GM12878 (cell line): ENCODE measurements around the gene WDFY1. TPM values are rescaled to one million over a fixed set of nuclear protein-coding genes. Genes with fewer than 3 reads are reported as not detected.

Experiments
- ATAC-seq: fragments of 200-7000 bp; cut with Tn5 transposase; 3 replicates; pipeline ENCODE4 v1.9.1; 2020; ENCODE audit warnings: mild to moderate bottlenecking, moderate library complexity
- BruUV-seq: library from RNA; stranded (reverse); fragments of 400-500 nt; replicated peaks from 2 replicates; lab custom pipeline; 2021; lab: Mats Ljungman, UMichigan
- CTCF ChIA-PET: fragments of 300-600 bp; sonication (Branson Sonifier 250); formaldehyde crosslinking; extraction: SDS; loops from one replicate; lab custom pipeline; 2021; ENCODE audit warnings: inconsistent platforms; lab: Yijun Ruan, JAX
- POLR2A ChIA-PET: fragments of 350-600 bp; formaldehyde crosslinking; extraction: SDS; loops from one replicate; lab custom pipeline; 2021; ENCODE audit warnings: inconsistent platforms; lab: Charles Lee
- RAD21 ChIA-PET: fragments of 300-600 bp; sonication (Branson Sonifier 250); formaldehyde crosslinking; loops from one replicate; lab custom pipeline; 2023; ENCODE audit warnings: antibody characterized with exemption; ENCODE audit not compliant: unreplicated experiment; lab: Charles Lee
- SMC1A ChIA-PET: fragments of 300-600 bp; sonication (Branson Sonifier 250); formaldehyde crosslinking; loops from one replicate; lab custom pipeline; 2023; ENCODE audit not compliant: unreplicated experiment, uncharacterized antibody; lab: Charles Lee
- DNase-seq: peaks from one replicate; pipeline ENCODE4 v3.0.0-alpha.2; 2011; ENCODE audit warnings: low read depth, low spot score
- FAIRE-seq: peaks from 3 replicates; lab custom pipeline; 2011; peaks lifted over from hg19 to GRCh38; lab: Jason Lieb, UNC
- H2AFZ ChIP-seq: 2 replicates; pipeline ENCODE4 v1.6.0; 2011; ENCODE audit warnings: low read depth, low read length, control low read depth; ENCODE audit not compliant: control insufficient read depth
- H3K27ac ChIP-seq: 2 replicates; pipeline ENCODE4 v1.5.1; 2011; ENCODE audit warnings: control low read depth; ENCODE audit not compliant: control insufficient read depth, insufficient read depth
- H3K27me3 ChIP-seq, 2 experiments: replicated peaks in 1 of 2; 2 replicates each; pipeline versions ENCODE4 v1.6.0 to v1.6.1; 2011; ENCODE audit warnings: low read length in 1 of 2; ENCODE audit not compliant: control insufficient read depth in 2 of 2, insufficient read depth in 2 of 2
- H3K36me3 ChIP-seq, 2 experiments: 2 replicates each; pipeline ENCODE4 v1.5.1; 2011; ENCODE audit warnings: low read length in 1 of 2; ENCODE audit not compliant: control insufficient read depth in 2 of 2, insufficient read depth in 2 of 2
- H3K4me1 ChIP-seq: 2 replicates; pipeline ENCODE4 v1.6.1; 2011; ENCODE audit warnings: mild to moderate bottlenecking, low read length, moderate library complexity, mixed read lengths; ENCODE audit not compliant: control insufficient read depth, insufficient read depth
- H3K4me2 ChIP-seq: 2 replicates; pipeline ENCODE4 v1.6.0; 2011; ENCODE audit warnings: control low read depth; ENCODE audit not compliant: control insufficient read depth, insufficient read depth
- H3K4me3 ChIP-seq: fragments of 200-600 bp; sonication (generic); 2 replicates; pipeline ENCODE4 v1.5.1; 2016
- H3K79me2 ChIP-seq: 2 replicates; pipeline ENCODE4 v1.6.0; 2011; ENCODE audit warnings: low read length; ENCODE audit not compliant: control insufficient read depth, insufficient read depth
- H3K9ac ChIP-seq: 2 replicates; pipeline ENCODE4 v1.8.0; 2011; ENCODE audit warnings: low read length, control low read depth, mixed read lengths; ENCODE audit not compliant: control insufficient read depth, insufficient read depth
- H3K9me3 ChIP-seq: replicated peaks from 3 replicates; pipeline ENCODE4 v1.5.1; 2011; ENCODE audit warnings: mild to moderate bottlenecking, low read length; ENCODE audit not compliant: control insufficient read depth, insufficient read depth
- H4K20me1 ChIP-seq: 2 replicates; pipeline ENCODE4 v1.6.0; 2011; ENCODE audit not compliant: control insufficient read depth, insufficient read depth
- BACH1 ChIP-seq: fragments of 450-650 bp; IDR thresholded peaks from 2 replicates; pipeline ENCODE4 v1.6.1; 2017; ENCODE audit warnings: mild to moderate bottlenecking, borderline replicate concordance
- CBX5 ChIP-seq: sonication (generic); IDR thresholded peaks from 2 replicates; pipeline ENCODE4 v1.6.1; 2016; ENCODE audit warnings: low read depth, moderate library complexity, mild to moderate bottlenecking, inconsistent platforms
- EGR1 ChIP-seq, 2 experiments: IDR thresholded peaks; 1 replicate in 1 of 2; 2 replicates in 1 of 2; pipeline ENCODE4 v1.6.1; 2011 to 2012; ENCODE audit warnings: low read depth in 2 of 2, low read length in 2 of 2, borderline replicate concordance in 1 of 2, mild to moderate bottlenecking in 1 of 2, moderate library complexity in 1 of 2
- ETV6 ChIP-seq, 2 experiments: fragments of 450-650 bp in 1 of 2; IDR thresholded peaks in 1 of 2; conservative IDR thresholded peaks in 1 of 2; 2 replicates each; pipeline ENCODE4 v1.6.1; 2014; ENCODE audit warnings: antibody characterized with exemption in 1 of 2, borderline replicate concordance in 1 of 2, low read depth in 1 of 2, mild to moderate bottlenecking in 1 of 2, moderate library complexity in 1 of 2
- KLF5 ChIP-seq: fragments of 450-650 bp; IDR thresholded peaks from 2 replicates; pipeline ENCODE4 v1.6.1; 2014; ENCODE audit warnings: mild to moderate bottlenecking; ENCODE audit not compliant: partially characterized antibody
- MEF2B ChIP-seq: fragments of 450-650 bp; IDR thresholded peaks from 2 replicates; pipeline ENCODE4 v1.6.1; 2018; ENCODE audit warnings: mild to moderate bottlenecking, moderate library complexity; ENCODE audit not compliant: partially characterized antibody, poor library complexity, severe bottlenecking
- SMAD5 ChIP-seq: IDR thresholded peaks from 2 replicates; pipeline ENCODE4 v1.6.1; 2016; ENCODE audit warnings: antibody characterized with exemption, low read depth
- WRNIP1 ChIP-seq: IDR thresholded peaks from 2 replicates; pipeline ENCODE4 v1.6.1; 2011; ENCODE audit warnings: low read depth, low read length, improper control_type of control experiment, borderline replicate concordance
- YY1 ChIP-seq: IDR thresholded peaks from 2 replicates; pipeline ENCODE4 v1.6.1; 2011; ENCODE audit warnings: low read depth, mild to moderate bottlenecking, low read length
- WGBS: methylation state at CpG from one replicate; pipeline ENCODE4 v1.1.6; 2016; ENCODE audit warnings: low lambda C conversion rate; ENCODE audit not compliant: insufficient replicate concordance, insufficient coverage; ENCODE audit errors: missing lambda C conversion rate; 5-methylcytosine and 5-hydroxymethylcytosine counted together
- in situ Hi-C: fragments of 300-500 bp; cut with MboI; formaldehyde crosslinking; loops from 9 replicates; pipeline ENCODE4 v1.14.3; 2018; ENCODE audit warnings: mixed read lengths
- intact Hi-C: fragments of 100-400 bp; cut with micrococcal nuclease; formaldehyde crosslinking; loops from one replicate; pipeline ENCODE4 v1.14.2; 2022; ENCODE audit not compliant: unreplicated experiment
- polyA plus RNA-seq, 11 experiments: library from polyadenylated mRNA; depleted of rRNA in 4 of 11; unstranded in 6 of 11; stranded (reverse) in 5 of 11; fragments of >200 nt; fragmentation: Nextera tagmentation in 4 of 11; fragmentation: Illumina TruSeq in 1 of 11; extraction: Ambion mirVana in 4 of 11; extraction: Trizol in 1 of 11; gene quantifications; 1 replicate in 1 of 11; 2 replicates in 10 of 11; pipeline versions ENCODE4 v1.2.1 to v1.2.3, GENCODE V29; 2011 to 2016; ENCODE audit warnings: inconsistent platforms in 2 of 11, missing spikeins in 2 of 11, low read depth in 1 of 11
- total RNA-seq, 4 experiments: library from RNA; depleted of rRNA in 3 of 4; stranded (reverse); fragments of >200 nt in 3 of 4; fragmentation: Illumina TruSeq in 1 of 4; extraction: Trizol in 1 of 4; gene quantifications; 2 replicates each; pipeline versions ENCODE4 v1.2.1 to v1.2.3, GENCODE V29; 2013 to 2021
- TF ChIP-seq, protein P1 (sequence below), 3 experiments: IDR thresholded peaks in 2 of 3; conservative IDR thresholded peaks in 1 of 3; 2 replicates each; pipeline ENCODE4 v1.5.1; 2011; ENCODE audit warnings: low read depth in 3 of 3, low read length in 3 of 3, mild to moderate bottlenecking in 3 of 3, control low read depth in 2 of 3, moderate library complexity in 2 of 3, inconsistent platforms in 1 of 3, mixed read lengths in 1 of 3; ENCODE audit not compliant: control insufficient read depth in 2 of 3, insufficient read depth in 1 of 3; ENCODE audit errors: extremely low read depth in 1 of 3
- TF ChIP-seq, protein P2 (sequence below): fragments of 450-650 bp; IDR thresholded peaks from 2 replicates; pipeline ENCODE4 v1.6.1; 2014; ENCODE audit warnings: mild to moderate bottlenecking
- TF ChIP-seq, protein P3 (sequence below): fragments of 450-650 bp; IDR thresholded peaks from 2 replicates; pipeline ENCODE4 v1.6.1; 2018; ENCODE audit warnings: borderline replicate concordance, mild to moderate bottlenecking; ENCODE audit not compliant: partially characterized antibody
- TF ChIP-seq, protein P4 (sequence below): IDR thresholded peaks from 2 replicates; pipeline ENCODE4 v1.6.1; 2012; ENCODE audit warnings: low read length, inconsistent platforms

Gene WDFY1
- total and polyA plus RNA-seq, 10 of the 15 experiments (the other 5 are each of a cell fraction or from before 2014, with no cell fraction given), result 2.9 to 28.1 (median 13.1) TPM

DNA sequence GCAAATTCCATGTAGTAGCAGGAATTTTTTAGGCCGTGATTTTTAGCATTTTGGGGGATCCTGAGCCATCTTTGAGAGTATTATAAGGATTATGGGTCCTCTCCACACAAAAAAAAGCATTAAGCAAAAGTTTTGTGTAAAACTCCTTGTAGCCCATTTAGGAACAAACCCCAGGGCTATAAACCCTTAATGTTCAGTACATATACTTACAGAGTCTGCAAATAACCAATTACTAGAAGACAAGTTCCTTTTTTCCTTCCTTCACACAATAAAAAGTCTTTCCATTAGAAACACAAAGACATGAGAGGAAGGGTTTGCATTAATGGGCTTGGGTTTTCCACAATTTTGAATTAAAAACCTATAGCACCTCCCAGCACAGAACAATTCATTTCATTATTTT lies 44.6 kb downstream of the WDFY1 start (continued):
- TF ChIP-seq, protein P1, sequence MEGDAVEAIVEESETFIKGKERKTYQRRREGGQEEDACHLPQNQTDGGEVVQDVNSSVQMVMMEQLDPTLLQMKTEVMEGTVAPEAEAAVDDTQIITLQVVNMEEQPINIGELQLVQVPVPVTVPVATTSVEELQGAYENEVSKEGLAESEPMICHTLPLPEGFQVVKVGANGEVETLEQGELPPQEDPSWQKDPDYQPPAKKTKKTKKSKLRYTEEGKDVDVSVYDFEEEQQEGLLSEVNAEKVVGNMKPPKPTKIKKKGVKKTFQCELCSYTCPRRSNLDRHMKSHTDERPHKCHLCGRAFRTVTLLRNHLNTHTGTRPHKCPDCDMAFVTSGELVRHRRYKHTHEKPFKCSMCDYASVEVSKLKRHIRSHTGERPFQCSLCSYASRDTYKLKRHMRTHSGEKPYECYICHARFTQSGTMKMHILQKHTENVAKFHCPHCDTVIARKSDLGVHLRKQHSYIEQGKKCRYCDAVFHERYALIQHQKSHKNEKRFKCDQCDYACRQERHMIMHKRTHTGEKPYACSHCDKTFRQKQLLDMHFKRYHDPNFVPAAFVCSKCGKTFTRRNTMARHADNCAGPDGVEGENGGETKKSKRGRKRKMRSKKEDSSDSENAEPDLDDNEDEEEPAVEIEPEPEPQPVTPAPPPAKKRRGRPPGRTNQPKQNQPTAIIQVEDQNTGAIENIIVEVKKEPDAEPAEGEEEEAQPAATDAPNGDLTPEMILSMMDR (IDR thresholded peaks at IDR 0.05 in 2 of 3, conservative IDR thresholded peaks at IDR 0.05 in 1 of 3; ENCODE audit: control insufficient read depth in 2 of 3, extremely low read depth in 1 of 3, insufficient read depth in 1 of 3, low read depth in 3 of 3, low read length in 3 of 3), result no peak
- TF ChIP-seq BACH1 (no peak), WRNIP1 (no peak), CBX5 (no peak)
- TF ChIP-seq, protein P2, sequence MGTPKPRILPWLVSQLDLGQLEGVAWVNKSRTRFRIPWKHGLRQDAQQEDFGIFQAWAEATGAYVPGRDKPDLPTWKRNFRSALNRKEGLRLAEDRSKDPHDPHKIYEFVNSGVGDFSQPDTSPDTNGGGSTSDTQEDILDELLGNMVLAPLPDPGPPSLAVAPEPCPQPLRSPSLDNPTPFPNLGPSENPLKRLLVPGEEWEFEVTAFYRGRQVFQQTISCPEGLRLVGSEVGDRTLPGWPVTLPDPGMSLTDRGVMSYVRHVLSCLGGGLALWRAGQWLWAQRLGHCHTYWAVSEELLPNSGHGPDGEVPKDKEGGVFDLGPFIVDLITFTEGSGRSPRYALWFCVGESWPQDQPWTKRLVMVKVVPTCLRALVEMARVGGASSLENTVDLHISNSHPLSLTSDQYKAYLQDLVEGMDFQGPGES, result no peak

DNA sequence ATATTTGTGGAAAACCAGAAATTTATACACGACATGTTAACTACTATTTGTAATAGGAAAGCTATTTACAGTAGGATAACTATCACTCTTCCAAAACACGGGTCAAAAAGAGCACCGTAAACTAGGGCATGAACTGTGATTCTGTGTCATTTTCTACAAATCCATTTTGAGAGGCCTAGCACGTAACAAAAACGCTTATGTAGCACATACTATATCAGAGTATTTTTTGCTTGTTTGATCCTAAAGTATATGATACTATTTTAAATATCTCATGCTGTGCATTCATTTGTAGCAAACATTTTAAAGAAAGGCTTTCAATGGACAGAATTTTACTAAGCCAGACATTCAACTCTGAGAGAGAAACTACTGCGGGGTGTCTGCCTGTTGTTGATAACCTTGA lies 45.1 kb downstream of the WDFY1 start:
- in situ Hi-C loops (no loop called here), intact Hi-C loops (no loop called here)
- FAIRE-seq (no peak), DNase-seq (no peak), ATAC-seq (no peak)
- POLR2A ChIA-PET, result no interaction called here
- WGBS, result 98% methylated on average over 6 of the region's 6 CpGs
- peaks cover 1% of the 10 kb centered on the region; the same call in 2 of the 3 replicates for H3K9me3 ChIP-seq
- CTCF ChIA-PET, result interaction anchor here (0.7 to 2.0 kb wide), 2 partner anchors 70 to 239 kb away, joined by 3 to 4 read pairs; no protein-coding TSS in a partner anchor
- SMC1A ChIA-PET, result interaction anchor here (1.0 to 1.3 kb wide), 4 partner anchors 10 to 61 kb away, joined by 3 to 5 read pairs (median 3); no protein-coding TSS in a partner anchor
- no peak overlapping the region for H3K27ac ChIP-seq
- BruUV-seq, result no TSS peak
- H4K20me1 ChIP-seq, result no peaks in the 10 kb centered on the region; the same call in 1 of the 2 replicates
- peaks cover 0 to 9% of the 10 kb centered on the region in 2 experiments; a peak in 2 of 4 replicates for H3K36me3 ChIP-seq
- H2AFZ ChIP-seq, result no peak overlapping the region
- no peak overlapping the region for H3K4me2 ChIP-seq
- H3K4me3 ChIP-seq, result no peak overlapping the region
- H3K79me2 ChIP-seq, result no peaks in the 10 kb centered on the region; the same call in 1 of the 2 replicates
- H3K4me1 ChIP-seq, result peaks cover 33% of the 10 kb centered on the region
- no peaks in the 10 kb centered on the region for H3K27me3 ChIP-seq
- no peak overlapping the region for H3K9ac ChIP-seq
- RAD21 ChIA-PET, result no interaction called here
- TF ChIP-seq EGR1 (IDR thresholded peaks at IDR 0.05; ENCODE audit: borderline replicate concordance in 1 of 2, low read depth in 2 of 2, low read length in 2 of 2) (no peak), ETV6 (conservative IDR thresholded peaks at IDR 0.05 in 1 of 2, IDR thresholded peaks at IDR 0.05 in 1 of 2; ENCODE audit: borderline replicate concordance in 1 of 2, low read depth in 1 of 2) (no peak), MEF2B (no peak), KLF5 (no peak), SMAD5 (no peak), YY1 (no peak)
- TF ChIP-seq, protein P3, sequence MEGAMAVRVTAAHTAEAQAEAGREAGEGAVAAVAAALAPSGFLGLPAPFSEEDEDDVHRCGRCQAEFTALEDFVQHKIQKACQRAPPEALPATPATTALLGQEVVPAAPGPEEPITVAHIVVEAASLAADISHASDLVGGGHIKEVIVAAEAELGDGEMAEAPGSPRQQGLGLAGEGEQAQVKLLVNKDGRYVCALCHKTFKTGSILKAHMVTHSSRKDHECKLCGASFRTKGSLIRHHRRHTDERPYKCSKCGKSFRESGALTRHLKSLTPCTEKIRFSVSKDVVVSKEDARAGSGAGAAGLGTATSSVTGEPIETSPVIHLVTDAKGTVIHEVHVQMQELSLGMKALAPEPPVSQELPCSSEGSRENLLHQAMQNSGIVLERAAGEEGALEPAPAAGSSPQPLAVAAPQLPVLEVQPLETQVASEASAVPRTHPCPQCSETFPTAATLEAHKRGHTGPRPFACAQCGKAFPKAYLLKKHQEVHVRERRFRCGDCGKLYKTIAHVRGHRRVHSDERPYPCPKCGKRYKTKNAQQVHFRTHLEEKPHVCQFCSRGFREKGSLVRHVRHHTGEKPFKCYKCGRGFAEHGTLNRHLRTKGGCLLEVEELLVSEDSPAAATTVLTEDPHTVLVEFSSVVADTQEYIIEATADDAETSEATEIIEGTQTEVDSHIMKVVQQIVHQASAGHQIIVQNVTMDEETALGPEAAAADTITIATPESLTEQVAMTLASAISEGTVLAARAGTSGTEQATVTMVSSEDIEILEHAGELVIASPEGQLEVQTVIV, result no peak
- TF ChIP-seq, protein P4, sequence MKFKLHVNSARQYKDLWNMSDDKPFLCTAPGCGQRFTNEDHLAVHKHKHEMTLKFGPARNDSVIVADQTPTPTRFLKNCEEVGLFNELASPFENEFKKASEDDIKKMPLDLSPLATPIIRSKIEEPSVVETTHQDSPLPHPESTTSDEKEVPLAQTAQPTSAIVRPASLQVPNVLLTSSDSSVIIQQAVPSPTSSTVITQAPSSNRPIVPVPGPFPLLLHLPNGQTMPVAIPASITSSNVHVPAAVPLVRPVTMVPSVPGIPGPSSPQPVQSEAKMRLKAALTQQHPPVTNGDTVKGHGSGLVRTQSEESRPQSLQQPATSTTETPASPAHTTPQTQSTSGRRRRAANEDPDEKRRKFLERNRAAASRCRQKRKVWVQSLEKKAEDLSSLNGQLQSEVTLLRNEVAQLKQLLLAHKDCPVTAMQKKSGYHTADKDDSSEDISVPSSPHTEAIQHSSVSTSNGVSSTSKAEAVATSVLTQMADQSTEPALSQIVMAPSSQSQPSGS, result no peak
